ENCODE measurements around the gene NAA38.

GRCh38 chr17:7864995-7865650 is 7.8 kb upstream of the NAA38 start:
- no peak for TF ChIP-seq EZH2phosphoT487 (IDR thresholded peaks at IDR 0.05; ENCODE audit: low read depth)
- TF ChIP-seq CTCF (IDR thresholded peaks at IDR 0.05; ENCODE audit: low read depth, low read length) = no peak
